Lower leg skin (tissue), 3 donors: ENCODE results near the gene PREX1.

Experiments
- CTCF ChIP-seq, 3 donors: fragments of 450-650 bp; IDR thresholded peaks; one replicate each; pipeline ENCODE4 v1.5.1; 2016; ENCODE audit warnings: antibody characterized with exemption in 3 of 3, mild to moderate bottlenecking in 3 of 3, moderate library complexity in 2 of 3
- POLR2A ChIP-seq, 2 donors: fragments of 450-650 bp; IDR thresholded peaks; one replicate each; pipeline ENCODE4 v1.6.1; 2016 to 2017; ENCODE audit warnings: antibody characterized with exemption in 2 of 2, mild to moderate bottlenecking in 1 of 2, moderate library complexity in 1 of 2

GRCh38 chr20:48629960-48630315 is 197.9 kb downstream of the PREX1 start:
- TF ChIP-seq CTCF (IDR thresholded peaks at IDR 0.05), result no peak
- TF ChIP-seq POLR2A (IDR thresholded peaks at IDR 0.05), result no peak
